ENCODE measurements around the gene TNNI3.

The TNNI3 gene

DNA sequence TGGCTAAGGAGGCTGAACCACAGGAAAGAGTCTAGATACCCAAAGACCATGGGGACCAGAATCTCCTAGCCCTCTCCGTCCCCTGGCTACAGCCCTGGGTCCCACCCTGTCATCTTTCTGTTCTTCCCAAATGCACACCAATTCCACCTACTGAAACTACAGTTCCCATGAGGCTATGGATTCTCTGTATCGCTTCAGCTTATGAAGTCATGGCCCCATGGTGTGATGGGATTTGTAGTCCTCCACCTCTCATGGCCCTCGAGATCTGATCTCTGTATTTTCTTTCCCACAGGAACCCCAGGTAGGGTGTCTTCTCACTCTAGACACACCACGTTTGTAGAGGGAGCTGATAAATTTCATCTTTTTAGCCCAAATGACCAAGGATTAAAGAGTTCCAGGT lies 40.0 kb upstream of the TNNI3 start:
- no peak overlapping the region for H3K4me3 ChIP-seq (ENCODE audit: low read depth, low read length)
- POLR2A ChIA-PET, result no interaction called here
- CTCF ChIA-PET, result interaction anchor here (1.0 to 1.8 kb wide), 3 partner anchors 12 to 221 kb away, joined by 3 to 6 read pairs (median 4); partner anchors contain the start of gene PTPRH
- TF ChIP-seq, protein P1, sequence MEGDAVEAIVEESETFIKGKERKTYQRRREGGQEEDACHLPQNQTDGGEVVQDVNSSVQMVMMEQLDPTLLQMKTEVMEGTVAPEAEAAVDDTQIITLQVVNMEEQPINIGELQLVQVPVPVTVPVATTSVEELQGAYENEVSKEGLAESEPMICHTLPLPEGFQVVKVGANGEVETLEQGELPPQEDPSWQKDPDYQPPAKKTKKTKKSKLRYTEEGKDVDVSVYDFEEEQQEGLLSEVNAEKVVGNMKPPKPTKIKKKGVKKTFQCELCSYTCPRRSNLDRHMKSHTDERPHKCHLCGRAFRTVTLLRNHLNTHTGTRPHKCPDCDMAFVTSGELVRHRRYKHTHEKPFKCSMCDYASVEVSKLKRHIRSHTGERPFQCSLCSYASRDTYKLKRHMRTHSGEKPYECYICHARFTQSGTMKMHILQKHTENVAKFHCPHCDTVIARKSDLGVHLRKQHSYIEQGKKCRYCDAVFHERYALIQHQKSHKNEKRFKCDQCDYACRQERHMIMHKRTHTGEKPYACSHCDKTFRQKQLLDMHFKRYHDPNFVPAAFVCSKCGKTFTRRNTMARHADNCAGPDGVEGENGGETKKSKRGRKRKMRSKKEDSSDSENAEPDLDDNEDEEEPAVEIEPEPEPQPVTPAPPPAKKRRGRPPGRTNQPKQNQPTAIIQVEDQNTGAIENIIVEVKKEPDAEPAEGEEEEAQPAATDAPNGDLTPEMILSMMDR (IDR thresholded peaks at IDR 0.05; ENCODE audit: insufficient read depth, low read length, missing control alignments), result no peak
- no peak for DNase-seq (ENCODE audit: low read depth, low spot score)

DNA sequence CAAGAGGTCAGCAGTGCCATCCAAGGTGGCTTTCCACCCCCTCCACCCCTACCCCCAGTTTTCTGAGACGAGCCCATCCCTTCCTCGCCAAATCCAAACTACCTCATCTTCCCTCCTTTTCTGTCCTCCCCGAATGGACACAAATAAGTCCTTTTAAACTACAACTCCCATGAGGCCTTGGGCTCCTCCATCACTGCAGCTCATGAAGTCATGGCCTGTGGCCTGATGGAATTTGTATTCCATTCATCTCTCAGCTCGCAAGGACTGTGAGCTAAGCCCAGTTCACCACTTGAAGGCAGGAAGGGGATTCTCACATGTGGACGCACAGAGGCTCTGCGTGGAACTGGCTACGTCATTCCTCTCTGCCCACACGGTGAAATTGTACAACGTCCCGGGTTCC lies 39.3 kb upstream of the TNNI3 start:
- ChIA-PET CTCF (no interaction called here), POLR2A (no interaction called here)
- H3K4me3 ChIP-seq (ENCODE audit: low read depth, low read length), result no peak overlapping the region
- no peak for DNase-seq (ENCODE audit: low read depth, low spot score)
- TF ChIP-seq, protein P1 (IDR thresholded peaks at IDR 0.05; ENCODE audit: insufficient read depth, low read length, missing control alignments), result no peak

DNA sequence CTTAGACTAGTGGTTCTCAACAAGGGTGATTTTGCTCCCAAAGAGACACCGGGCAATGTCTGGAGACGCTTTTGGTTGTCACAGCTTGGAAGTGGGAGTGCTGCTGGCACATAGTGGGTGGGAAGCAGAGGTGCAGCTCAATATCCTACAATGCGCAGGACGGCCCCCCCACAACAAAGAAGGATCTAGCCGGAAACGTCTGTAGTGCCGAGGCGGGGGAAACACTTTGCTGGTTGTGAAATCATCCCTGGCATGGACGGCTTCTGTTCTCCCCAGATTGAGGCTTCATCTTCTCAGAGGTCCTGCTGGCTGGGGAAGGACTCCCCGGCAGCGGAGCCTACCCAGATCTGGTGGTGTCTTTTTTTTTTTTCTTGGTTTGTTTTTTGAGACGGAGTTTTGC lies 35.9 kb upstream of the TNNI3 start:
- DNase-seq (ENCODE audit: low read depth, low spot score), result no peak
- H3K4me3 ChIP-seq (ENCODE audit: low read depth, low read length), result no peak overlapping the region
- CTCF ChIA-PET, result interaction anchor here (1.0 to 1.3 kb wide), 2 partner anchors 11 to 33 kb away, joined by 4 to 5 read pairs; no protein-coding TSS in a partner anchor
- TF ChIP-seq, protein P1 (IDR thresholded peaks at IDR 0.05; ENCODE audit: insufficient read depth, low read length, missing control alignments), result no peak
- POLR2A ChIA-PET, result no interaction called here

DNA sequence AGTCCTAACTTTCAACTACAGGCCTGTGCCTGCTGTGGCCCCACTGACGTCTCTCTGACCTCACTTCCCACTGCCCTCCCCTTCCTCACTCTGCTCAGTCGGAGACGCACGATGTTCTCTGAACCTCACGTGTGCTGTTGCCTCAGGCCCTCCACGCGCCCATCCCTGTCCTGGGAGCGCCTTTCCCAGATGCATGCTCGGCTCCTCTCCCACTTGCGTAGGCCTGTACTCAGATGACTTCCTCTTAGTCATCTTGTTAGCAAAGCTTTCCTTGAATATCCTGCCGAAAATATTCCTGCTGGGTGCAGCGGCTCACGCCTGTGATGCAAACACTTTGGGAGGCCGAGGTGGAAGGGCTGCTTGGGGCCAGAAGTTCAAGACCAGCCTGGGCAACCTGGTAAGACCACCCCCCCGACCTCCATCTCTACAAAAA lies 31.9 kb upstream of the TNNI3 start:
- H3K4me3 ChIP-seq (ENCODE audit: low read depth, low read length), result no peak overlapping the region
- peak; percentile 83 for DNase-seq (ENCODE audit: low read depth, low spot score)
- TF ChIP-seq, protein P1 (IDR thresholded peaks at IDR 0.05; ENCODE audit: insufficient read depth, low read length, missing control alignments), result no peak
- ChIA-PET CTCF (interaction anchor here (1.3 kb wide), 1 partner anchor 442 kb away, joined by 3 read pairs; no protein-coding TSS in a partner anchor), POLR2A (no interaction called here)

DNA sequence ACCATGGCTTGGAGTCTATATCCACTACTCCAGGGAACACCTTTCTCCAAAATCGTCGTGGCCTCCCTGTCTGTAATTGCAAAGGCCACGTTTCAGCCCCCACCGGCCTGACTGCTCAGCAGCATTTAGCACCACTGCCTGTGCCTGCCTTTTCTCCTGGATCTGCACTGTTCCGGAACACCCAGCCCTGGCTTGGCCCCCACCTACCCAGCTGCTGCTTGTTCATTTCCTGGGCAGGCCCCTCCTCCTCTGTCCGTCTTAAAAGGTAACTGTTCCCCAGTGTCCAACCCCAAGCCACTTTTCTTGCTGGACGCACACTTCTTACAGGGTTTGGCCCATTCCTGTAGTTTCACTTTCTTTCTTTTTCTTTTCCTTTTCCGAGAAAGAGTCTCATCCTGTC lies 31.1 kb upstream of the TNNI3 start:
- H3K4me3 ChIP-seq (ENCODE audit: low read depth, low read length), result no peak overlapping the region
- ChIA-PET CTCF (interaction anchor here (1.3 kb wide), 1 partner anchor 443 kb away, joined by 3 read pairs; no protein-coding TSS in a partner anchor), POLR2A (no interaction called here)
- DNase-seq (ENCODE audit: low read depth, low spot score), result no peak
- TF ChIP-seq, protein P1 (IDR thresholded peaks at IDR 0.05; ENCODE audit: insufficient read depth, low read length, missing control alignments), result no peak

DNA sequence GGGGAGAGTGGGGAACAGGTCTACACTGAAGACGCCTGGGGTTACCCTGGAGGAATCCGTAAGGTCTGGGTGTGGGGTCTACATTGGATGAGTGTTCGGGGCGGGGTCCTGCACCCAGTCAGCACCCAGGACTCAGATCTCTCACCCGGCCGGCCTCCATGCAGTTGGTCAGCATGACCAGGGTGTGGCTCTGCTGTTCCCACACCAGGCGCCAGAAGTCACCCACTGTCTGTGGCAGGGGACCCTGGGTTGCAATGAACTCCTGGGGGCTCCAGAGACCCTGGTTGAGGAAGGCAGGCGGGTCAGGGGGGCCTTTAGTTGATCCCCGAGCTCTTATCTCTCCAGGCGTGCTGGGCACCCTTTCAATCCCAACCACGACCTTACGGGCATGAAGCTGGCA lies 28.5 kb upstream of the TNNI3 start:
- TF ChIP-seq, protein P1 (IDR thresholded peaks at IDR 0.05; ENCODE audit: insufficient read depth, low read length, missing control alignments), result no peak
- CTCF ChIA-PET, result interaction anchor here (1.3 kb wide), 1 partner anchor 21 kb away, joined by 3 read pairs; no protein-coding TSS in a partner anchor
- H3K4me3 ChIP-seq (ENCODE audit: low read depth, low read length), result no peak overlapping the region
- DNase-seq (ENCODE audit: low read depth, low spot score), result no peak
- POLR2A ChIA-PET, result no interaction called here

All from AG04449 (cell line).